SK-N-SH (cell line): ENCODE data around the gene MVB12A. TPM values are rescaled to one million over a fixed set of nuclear protein-coding genes. Genes with fewer than 3 reads are reported as not detected.

Source experiments
- CTCF ChIA-PET: fragments of 300-600, 350-600 bp; formaldehyde crosslinking; extraction: SDS; loops from one replicate; lab custom pipeline; 2021; lab: Yijun Ruan, JAX
- POLR2A ChIA-PET: fragments of 350-600 bp; sonication (Branson Sonifier 250); formaldehyde crosslinking; extraction: SDS; loops from one replicate; lab custom pipeline; 2020; ENCODE audit warnings: antibody characterized with exemption, inconsistent platforms; lab: Yijun Ruan, JAX
- DNase-seq: peaks from one replicate; pipeline ENCODE4 v3.0.0; 2012
- H2AFZ ChIP-seq: fragments of 200-600 bp; sonication (generic); 2 replicates; pipeline ENCODE4 v1.8.1; 2016; ENCODE audit warnings: antibody characterized with exemption, mild to moderate bottlenecking, low read depth
- H3F3A ChIP-seq: fragments of 200-600 bp; sonication (generic); replicated peaks from 2 replicates; pipeline ENCODE3; 2016; ENCODE audit warnings: antibody characterized with exemption, mild to moderate bottlenecking; ENCODE audit not compliant: insufficient read depth
- H3K27ac ChIP-seq, 2 experiments: fragments of 200-500 bp in 1 of 2; fragments of 200-600 bp in 1 of 2; sonication (Bioruptor generic) in 1 of 2; sonication (generic), shearing (Covaris generic) in 1 of 2; 2 replicates each; pipeline versions ENCODE4 v1.5.1 to v1.6.1; 2014 to 2016; ENCODE audit warnings: low read depth in 2 of 2, inconsistent platforms in 1 of 2, low read length in 1 of 2, mild to moderate bottlenecking in 1 of 2, mixed read lengths in 1 of 2
- H3K27me3 ChIP-seq: fragments of 200-600 bp; sonication (generic), shearing (Covaris generic); 2 replicates; pipeline ENCODE4 v1.6.1; 2016; ENCODE audit warnings: mixed run types; ENCODE audit not compliant: insufficient read depth
- H3K36me3 ChIP-seq, 2 experiments: fragments of 200-500 bp in 1 of 2; fragments of 200-600 bp in 1 of 2; sonication (Bioruptor generic) in 1 of 2; sonication (generic) in 1 of 2; replicated peaks in 1 of 2; 2 replicates each; pipeline versions ENCODE3 to v1.5.1; 2014 to 2016; ENCODE audit warnings: low read length in 1 of 2, mild to moderate bottlenecking in 1 of 2; ENCODE audit not compliant: insufficient read depth in 2 of 2, control insufficient read depth in 1 of 2
- H3K4me1 ChIP-seq, 2 experiments: fragments of 200-500 bp in 1 of 2; fragments of 200-600 bp in 1 of 2; sonication (Bioruptor generic) in 1 of 2; sonication (generic), shearing (Covaris generic) in 1 of 2; 2 replicates each; pipeline versions ENCODE4 v1.5.1 to v1.6.1; 2014 to 2016; ENCODE audit warnings: low read depth in 1 of 2, low read length in 1 of 2, mixed run types in 1 of 2; ENCODE audit not compliant: insufficient read depth in 2 of 2, control insufficient read depth in 1 of 2
- H3K4me2 ChIP-seq: fragments of 200-600 bp; sonication (generic), shearing (Covaris generic); 2 replicates; pipeline ENCODE4 v1.6.1; 2017; ENCODE audit warnings: mixed run types
- H3K4me3 ChIP-seq, 2 experiments: fragments of 200-500 bp in 1 of 2; fragments of 200-600 bp in 1 of 2; sonication (Bioruptor generic) in 1 of 2; sonication (generic), shearing (Covaris generic) in 1 of 2; 2 replicates each; pipeline versions ENCODE4 v1.5.1 to v1.8.1; 2014 to 2016; ENCODE audit warnings: low read depth in 2 of 2, inconsistent platforms in 1 of 2, low read length in 1 of 2, mild to moderate bottlenecking in 1 of 2, mixed read lengths in 1 of 2, moderate library complexity in 1 of 2
- H3K79me2 ChIP-seq: fragments of 200-600 bp; sonication (generic); 2 replicates; pipeline ENCODE4 v1.8.1; 2017; ENCODE audit warnings: mild to moderate bottlenecking; ENCODE audit not compliant: insufficient read depth
- H3K9ac ChIP-seq: fragments of 200-600 bp; sonication (generic); 2 replicates; pipeline ENCODE4 v1.6.1; 2017; ENCODE audit warnings: mixed run types
- H3K9me2 ChIP-seq: fragments of 200-600 bp; sonication (generic); 2 replicates; pipeline ENCODE4 v1.6.1; 2017; ENCODE audit warnings: mixed run types
- H3K9me3 ChIP-seq: fragments of 200-600 bp; sonication (generic); 2 replicates; pipeline ENCODE4 v1.6.1; 2017; ENCODE audit warnings: mixed run types, mild to moderate bottlenecking, moderate library complexity
- H4K20me1 ChIP-seq: fragments of 200-600 bp; sonication (generic); 2 replicates; pipeline ENCODE4 v1.6.1; 2017; ENCODE audit warnings: mild to moderate bottlenecking, mixed run types; ENCODE audit not compliant: insufficient read depth
- CHD2 ChIP-seq: fragments of 150-350 bp; IDR thresholded peaks from 2 replicates; pipeline ENCODE4 v1.6.1; 2018; ENCODE audit warnings: low read length; ENCODE audit not compliant: partially characterized antibody
- EP300 ChIP-seq, 2 experiments: IDR thresholded peaks; 2 replicates each; pipeline versions ENCODE4 v1.4.0 to v1.6.1; 2012; ENCODE audit warnings: borderline replicate concordance in 1 of 2, low read depth in 1 of 2, low read length in 1 of 2
- GABPA ChIP-seq: IDR thresholded peaks from 2 replicates; pipeline ENCODE4 v1.4.0; 2012; ENCODE audit warnings: low read depth, mild to moderate bottlenecking
- GATA2 ChIP-seq: sonication (generic); formaldehyde crosslinking; IDR thresholded peaks from 2 replicates; pipeline ENCODE4 v1.5.0; 2020; ENCODE audit warnings: mild to moderate bottlenecking, missing genetic modification reagents
- MEF2A ChIP-seq: IDR thresholded peaks from 2 replicates; pipeline ENCODE4 v1.4.0; 2012; ENCODE audit warnings: low read depth, borderline replicate concordance
- MXI1 ChIP-seq: IDR thresholded peaks from 2 replicates; pipeline ENCODE4 v1.6.1; 2012; ENCODE audit warnings: mild to moderate bottlenecking, low read depth, low read length, improper control_type of control experiment
- NRF1 ChIP-seq: IDR thresholded peaks from 2 replicates; pipeline ENCODE4 v1.6.1; 2012; ENCODE audit warnings: low read depth, mild to moderate bottlenecking, low read length
- RAD21 ChIP-seq: IDR thresholded peaks from 2 replicates; pipeline ENCODE4 v1.6.1; 2012; ENCODE audit warnings: mild to moderate bottlenecking, low read length
- RFX5 ChIP-seq: IDR thresholded peaks from 2 replicates; pipeline ENCODE4 v1.6.1; 2012; ENCODE audit warnings: mild to moderate bottlenecking, improper control_type of control experiment, low read length
- SMC3 ChIP-seq: IDR thresholded peaks from 2 replicates; pipeline ENCODE4 v1.6.1; 2012; ENCODE audit warnings: low read depth, low read length, improper control_type of control experiment
- TCF12 ChIP-seq: IDR thresholded peaks from 2 replicates; pipeline ENCODE4 v1.4.0; 2012
- TEAD4 ChIP-seq: IDR thresholded peaks from 2 replicates; pipeline ENCODE4 v1.4.0; 2012; ENCODE audit warnings: mild to moderate bottlenecking, borderline replicate concordance; ENCODE audit not compliant: insufficient read depth
- YY1 ChIP-seq: IDR thresholded peaks from 2 replicates; pipeline ENCODE4 v1.4.0; 2012; ENCODE audit warnings: low read depth, mild to moderate bottlenecking
- WGBS: methylation state at CpG from one replicate; pipeline ENCODE4 v1.1.6; 2017; ENCODE audit warnings: low lambda C conversion rate; 5-methylcytosine and 5-hydroxymethylcytosine counted together
- polyA plus RNA-seq, 3 experiments: library from polyadenylated mRNA; depleted of rRNA; stranded (reverse); fragments of >200 nt; gene quantifications; 2 replicates each; pipeline ENCODE4 v1.2.3, GENCODE V29; 2012
- TF ChIP-seq, protein P1 (sequence below): fragments of 200-600 bp; sonication (generic); IDR thresholded peaks from 2 replicates; pipeline ENCODE4 v1.6.1; 2017; ENCODE audit warnings: antibody characterized with exemption, mild to moderate bottlenecking, moderate library complexity
- TF ChIP-seq, protein P2 (sequence below): fragments of 150-350 bp; IDR thresholded peaks from 2 replicates; pipeline ENCODE4 v1.6.1; 2016; ENCODE audit warnings: mild to moderate bottlenecking, low read depth, low read length
- TF ChIP-seq, protein P3 (sequence below): IDR thresholded peaks from 2 replicates; pipeline ENCODE4; 2012
- TF ChIP-seq, protein P4 (sequence below): IDR thresholded peaks from 2 replicates; pipeline ENCODE4 v1.4.0; 2012; ENCODE audit warnings: low read depth

MVB12A gene
- polyA plus RNA-seq, 1 of the 3 experiments (the other 2 are of a cell fraction): 63.9 TPM

DNA sequence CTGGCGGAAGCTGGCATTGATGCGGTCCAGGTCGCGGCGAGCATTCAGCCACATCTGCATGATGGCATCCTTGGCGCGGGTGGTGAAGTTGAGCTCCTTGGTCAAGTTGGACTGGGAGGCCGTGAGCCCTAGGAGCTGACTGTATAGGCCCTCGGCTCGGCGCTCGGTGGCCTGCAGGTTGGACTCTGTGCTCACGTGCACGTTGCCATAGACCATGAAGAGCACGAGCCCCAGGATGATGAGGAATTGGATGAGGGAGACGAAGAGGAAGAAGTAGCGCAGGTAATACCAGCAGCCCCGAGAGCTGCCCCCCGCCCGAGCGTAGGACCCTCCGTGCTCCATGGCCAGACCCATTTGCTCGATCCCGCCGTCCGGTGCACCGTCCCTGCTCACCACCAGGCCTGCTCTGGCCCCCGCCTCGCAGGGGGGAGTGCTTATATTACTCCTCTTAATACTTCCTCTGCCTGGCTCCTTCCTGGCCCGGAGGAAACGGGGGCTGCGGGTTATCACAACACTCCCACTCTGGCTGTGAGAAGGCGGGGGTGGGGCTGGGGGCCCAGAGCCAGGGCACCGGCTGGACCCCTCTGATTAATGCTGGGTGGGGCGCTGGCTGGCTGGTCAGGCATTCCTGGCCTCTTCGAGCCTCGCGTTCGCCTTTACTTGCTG is 42.8 kb upstream of the MVB12A start, which contains the start of gene PLVAP (continued):
- TF ChIP-seq EP300 (IDR thresholded peaks at IDR 0.05; ENCODE audit: borderline replicate concordance in 1 of 2, low read depth in 1 of 2, low read length in 1 of 2) (no peak), TCF12 (no peak)
- TF ChIP-seq, protein P1, sequence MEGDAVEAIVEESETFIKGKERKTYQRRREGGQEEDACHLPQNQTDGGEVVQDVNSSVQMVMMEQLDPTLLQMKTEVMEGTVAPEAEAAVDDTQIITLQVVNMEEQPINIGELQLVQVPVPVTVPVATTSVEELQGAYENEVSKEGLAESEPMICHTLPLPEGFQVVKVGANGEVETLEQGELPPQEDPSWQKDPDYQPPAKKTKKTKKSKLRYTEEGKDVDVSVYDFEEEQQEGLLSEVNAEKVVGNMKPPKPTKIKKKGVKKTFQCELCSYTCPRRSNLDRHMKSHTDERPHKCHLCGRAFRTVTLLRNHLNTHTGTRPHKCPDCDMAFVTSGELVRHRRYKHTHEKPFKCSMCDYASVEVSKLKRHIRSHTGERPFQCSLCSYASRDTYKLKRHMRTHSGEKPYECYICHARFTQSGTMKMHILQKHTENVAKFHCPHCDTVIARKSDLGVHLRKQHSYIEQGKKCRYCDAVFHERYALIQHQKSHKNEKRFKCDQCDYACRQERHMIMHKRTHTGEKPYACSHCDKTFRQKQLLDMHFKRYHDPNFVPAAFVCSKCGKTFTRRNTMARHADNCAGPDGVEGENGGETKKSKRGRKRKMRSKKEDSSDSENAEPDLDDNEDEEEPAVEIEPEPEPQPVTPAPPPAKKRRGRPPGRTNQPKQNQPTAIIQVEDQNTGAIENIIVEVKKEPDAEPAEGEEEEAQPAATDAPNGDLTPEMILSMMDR: no peak
- TF ChIP-seq, all 33 proteins: peak for 0

DNA sequence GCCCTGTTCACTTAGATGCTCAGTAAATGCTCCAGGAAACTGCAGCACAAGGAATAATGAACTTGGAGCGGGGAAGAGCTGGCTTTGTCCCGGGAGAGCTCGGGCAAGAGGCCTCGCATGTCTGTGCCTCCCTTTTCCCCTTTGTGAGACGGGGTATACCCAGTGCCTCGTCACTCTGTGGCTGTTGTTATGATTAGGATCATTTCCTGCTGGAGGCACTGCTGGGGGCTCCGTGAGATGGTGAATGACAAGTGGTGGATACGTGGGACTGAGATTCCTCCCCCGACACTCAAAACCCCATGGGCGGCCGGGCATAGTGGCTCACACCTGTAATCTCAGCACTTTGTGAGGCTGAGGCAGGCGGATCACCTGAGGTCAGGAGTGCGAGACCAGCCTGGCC is 41.6 kb upstream of the MVB12A start:
- Histone ChIP-seq H3K9ac (no peak overlapping the region), H3K4me2 (no peak overlapping the region), H3K4me3 (no peak overlapping the region), H3F3A (no peaks in the 10 kb centered on the region), H3K79me2 (no peaks in the 10 kb centered on the region), H2AFZ (no peak overlapping the region), H3K4me1 (no peaks in the 10 kb centered on the region), H3K36me3 (no peaks in the 10 kb centered on the region)
- 68% methylated on average over 9 of the region's 13 CpGs for WGBS
- no peak for TF ChIP-seq TCF12
- TF ChIP-seq YY1: no peak
- no peak for TF ChIP-seq NRF1
- TF ChIP-seq, protein P2, sequence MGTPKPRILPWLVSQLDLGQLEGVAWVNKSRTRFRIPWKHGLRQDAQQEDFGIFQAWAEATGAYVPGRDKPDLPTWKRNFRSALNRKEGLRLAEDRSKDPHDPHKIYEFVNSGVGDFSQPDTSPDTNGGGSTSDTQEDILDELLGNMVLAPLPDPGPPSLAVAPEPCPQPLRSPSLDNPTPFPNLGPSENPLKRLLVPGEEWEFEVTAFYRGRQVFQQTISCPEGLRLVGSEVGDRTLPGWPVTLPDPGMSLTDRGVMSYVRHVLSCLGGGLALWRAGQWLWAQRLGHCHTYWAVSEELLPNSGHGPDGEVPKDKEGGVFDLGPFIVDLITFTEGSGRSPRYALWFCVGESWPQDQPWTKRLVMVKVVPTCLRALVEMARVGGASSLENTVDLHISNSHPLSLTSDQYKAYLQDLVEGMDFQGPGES: no peak
- TF ChIP-seq, all 33 proteins: peak for 0
- no peaks in the 10 kb centered on the region for H3K9me2 ChIP-seq
- no peak overlapping the region for H3K27ac ChIP-seq
- ChIA-PET POLR2A (interaction anchor here (0.7 kb wide), 1 partner anchor 8 kb away, joined by 3 read pairs; no protein-coding TSS in a partner anchor), CTCF (interaction anchor here (0.8 kb wide), 2 partner anchors 8 to 31 kb away, joined by 3 read pairs; no protein-coding TSS in a partner anchor)
- no peaks in the 10 kb centered on the region for H3K9me3 ChIP-seq
- no peak for DNase-seq
- H4K20me1 ChIP-seq: no peaks in the 10 kb centered on the region
- no peaks in the 10 kb centered on the region for H3K27me3 ChIP-seq

DNA sequence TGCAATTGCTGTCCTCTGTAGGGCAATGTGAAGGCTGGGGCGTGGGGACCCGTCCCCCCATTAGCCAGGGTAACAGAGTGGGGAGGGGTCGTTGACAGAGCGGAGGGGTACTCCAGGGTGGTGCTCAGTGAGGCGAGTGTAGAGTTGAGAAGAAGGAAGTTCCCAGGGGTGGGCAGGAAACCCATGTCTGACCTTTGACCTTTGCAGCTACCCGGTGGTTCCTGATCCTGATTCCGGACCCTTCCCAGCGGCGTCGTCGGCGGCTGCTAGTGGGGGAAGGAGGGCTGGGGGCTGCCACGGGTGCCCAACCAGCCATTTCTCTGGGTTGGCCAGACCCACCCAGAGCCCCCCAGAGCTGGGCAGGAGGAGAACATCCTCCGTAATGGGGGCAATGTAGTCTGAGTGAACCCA is 40.6 kb upstream of the MVB12A start:
- CTCF ChIA-PET: interaction anchor here (1.4 kb wide), 1 partner anchor 13 kb away, joined by 3 read pairs; no protein-coding TSS in a partner anchor
- no peak for TF ChIP-seq CHD2
- no peak for TF ChIP-seq MXI1
- no peak for TF ChIP-seq TEAD4
- TF ChIP-seq EP300 (IDR thresholded peaks at IDR 0.05; ENCODE audit: borderline replicate concordance in 1 of 2, low read depth in 1 of 2, low read length in 1 of 2): no peak
- no peak for TF ChIP-seq MEF2A
- TF ChIP-seq, protein P1: no peak
- no peak for TF ChIP-seq SMC3
- TF ChIP-seq, protein P3, sequence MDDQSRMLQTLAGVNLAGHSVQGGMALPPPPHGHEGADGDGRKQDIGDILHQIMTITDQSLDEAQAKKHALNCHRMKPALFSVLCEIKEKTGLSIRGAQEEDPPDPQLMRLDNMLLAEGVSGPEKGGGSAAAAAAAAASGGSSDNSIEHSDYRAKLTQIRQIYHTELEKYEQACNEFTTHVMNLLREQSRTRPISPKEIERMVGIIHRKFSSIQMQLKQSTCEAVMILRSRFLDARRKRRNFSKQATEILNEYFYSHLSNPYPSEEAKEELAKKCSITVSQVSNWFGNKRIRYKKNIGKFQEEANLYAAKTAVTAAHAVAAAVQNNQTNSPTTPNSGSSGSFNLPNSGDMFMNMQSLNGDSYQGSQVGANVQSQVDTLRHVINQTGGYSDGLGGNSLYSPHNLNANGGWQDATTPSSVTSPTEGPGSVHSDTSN: no peak
- TF ChIP-seq, protein P2: no peak
- TF ChIP-seq GATA2 (CRISPR knock-in tag): no peak
- TF ChIP-seq, protein P4, sequence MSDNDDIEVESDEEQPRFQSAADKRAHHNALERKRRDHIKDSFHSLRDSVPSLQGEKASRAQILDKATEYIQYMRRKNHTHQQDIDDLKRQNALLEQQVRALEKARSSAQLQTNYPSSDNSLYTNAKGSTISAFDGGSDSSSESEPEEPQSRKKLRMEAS: no peak
- no peak for TF ChIP-seq GABPA
- no peak for TF ChIP-seq RAD21
- no peak for TF ChIP-seq RFX5

More for the DNA sequence above, 40.6 kb upstream of the MVB12A start:
- H3K9me2 ChIP-seq: no peaks in the 10 kb centered on the region
- no peak overlapping the region for H2AFZ ChIP-seq
- WGBS: 69% methylated on average over 14 of the region's 14 CpGs
- no peak overlapping the region for H3K4me3 ChIP-seq
- H3K9me3 ChIP-seq: no peaks in the 10 kb centered on the region
- no peak overlapping the region for H3K4me2 ChIP-seq
- no peaks in the 10 kb centered on the region for H3K36me3 ChIP-seq
- no peaks in the 10 kb centered on the region for H3K27me3 ChIP-seq
- POLR2A ChIA-PET: no interaction called here
- H3K79me2 ChIP-seq: no peaks in the 10 kb centered on the region
- H4K20me1 ChIP-seq: no peaks in the 10 kb centered on the region
- no peaks in the 10 kb centered on the region for H3K4me1 ChIP-seq
- no peak for DNase-seq
- no peak overlapping the region for H3K27ac ChIP-seq
- H3F3A ChIP-seq: no peaks in the 10 kb centered on the region
- H3K9ac ChIP-seq: no peak overlapping the region
